22Rv1 (cell line): ENCODE measurements around the gene KNCN.

ENCODE experiments used
- H3K27ac ChIP-seq: fragments of 450-650 bp; 2 replicates; pipeline ENCODE4 v1.5.1; 2017
- CTCF ChIP-seq: fragments of 450-650 bp; IDR thresholded peaks from 2 replicates; pipeline ENCODE4 v1.5.1; 2017; ENCODE audit warnings: mild to moderate bottlenecking
- ZFX ChIP-seq: fragments of 450-650 bp; IDR thresholded peaks from 2 replicates; pipeline ENCODE4 v1.6.1; 2017; ENCODE audit warnings: antibody characterized with exemption, borderline replicate concordance

Gene KNCN

GRCh38 chr1:46517010-46517600 is 34.3 kb downstream of the KNCN start:
- H3K27ac ChIP-seq = peak overlapping the region; percentile 46
- no peak; the same call in 1 of the 2 replicates for TF ChIP-seq CTCF
- TF ChIP-seq ZFX = no peak

- peak overlapping the region; percentile 46 for H3K27ac ChIP-seq
- TF ChIP-seq ZFX (no peak), CTCF (no peak)
Observed at GRCh38 chr1:46516200-46516950, 35.1 kb downstream of the KNCN start.

DNA sequence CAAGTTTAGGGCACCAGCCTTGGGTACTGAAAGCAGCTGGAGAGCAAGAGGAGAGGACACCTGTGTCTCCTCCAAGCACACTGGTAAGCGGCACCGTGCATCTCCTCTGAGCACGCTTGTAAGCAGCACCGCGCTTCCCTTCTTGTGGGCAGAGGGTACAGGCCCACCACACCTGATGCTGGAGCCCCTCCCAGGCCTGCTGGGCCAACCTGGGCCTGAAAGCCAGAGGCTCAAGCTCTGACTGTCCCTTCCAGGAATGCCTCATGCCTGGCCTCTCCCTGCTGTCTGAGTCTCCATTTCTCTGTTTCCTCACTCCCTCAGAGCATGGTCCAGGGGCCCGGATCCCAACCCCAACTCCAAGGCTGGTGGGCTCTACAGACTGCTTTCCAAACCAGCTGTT is 35.9 kb downstream of the KNCN start:
- TF ChIP-seq ZFX (no peak), CTCF (no peak)
- H3K27ac ChIP-seq = no peak overlapping the region

- TF ChIP-seq CTCF (no peak), ZFX (no peak)
Observed at GRCh38 chr1:46513536-46513935, 37.9 kb downstream of the KNCN start.

DNA sequence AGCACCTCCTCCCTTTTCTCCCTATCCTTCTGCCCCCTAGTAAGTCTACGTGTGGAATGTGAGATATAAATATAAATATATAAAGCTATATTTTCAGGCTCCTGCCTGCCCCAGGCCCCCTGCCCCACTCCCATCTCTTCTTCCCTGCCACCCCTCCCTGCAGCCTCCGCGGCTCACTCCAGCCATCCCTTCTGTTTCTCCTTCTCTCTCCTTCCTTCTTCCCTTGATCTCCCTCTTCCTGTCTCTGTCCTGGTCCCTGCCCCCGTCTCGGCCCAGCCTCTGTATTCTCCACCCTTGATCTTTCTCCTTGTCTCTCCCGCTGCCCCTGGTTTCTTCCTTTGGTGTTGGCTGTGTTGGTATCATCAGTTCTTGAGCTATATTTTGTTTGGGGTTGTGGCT is 38.7 kb downstream of the KNCN start:
- no peak overlapping the region for H3K27ac ChIP-seq
- no peak for TF ChIP-seq ZFX
- no peak for TF ChIP-seq CTCF

More at GRCh38 chr1:46513536-46513935, 37.9 kb downstream of the KNCN start:
- no peak overlapping the region for H3K27ac ChIP-seq

- no peak overlapping the region for H3K27ac ChIP-seq
- no peak for TF ChIP-seq ZFX
- no peak for TF ChIP-seq CTCF
Observed at GRCh38 chr1:46512135-46512791, 39.2 kb downstream of the KNCN start.

DNA sequence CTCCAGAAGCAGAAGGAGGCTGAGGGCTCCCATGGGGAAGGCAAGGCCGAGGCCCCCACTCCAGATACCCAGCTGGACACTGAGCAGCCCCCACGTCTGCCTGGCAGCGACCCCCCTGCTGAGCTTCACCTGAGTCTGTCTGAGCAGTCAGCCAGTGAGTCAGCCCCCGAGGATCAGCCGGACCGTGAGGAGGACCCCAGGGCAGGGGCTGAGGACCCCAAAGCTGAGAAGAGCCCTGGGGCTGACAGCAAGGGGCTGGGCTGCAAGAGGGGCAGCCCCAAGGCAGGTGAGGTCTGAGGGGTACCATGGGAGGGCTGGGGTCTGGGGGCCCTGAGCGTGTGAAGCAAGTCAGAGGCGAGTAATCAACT is 40.5 kb downstream of the KNCN start:
- TF ChIP-seq CTCF (no peak), ZFX (no peak)
- H3K27ac ChIP-seq = no peak overlapping the region
